Tibial artery (tissue), 4 donors: ENCODE data around the gene MAB21L4.

Experiments used
- DNase-seq, 2 donors: peaks; one replicate each; pipeline ENCODE4 v3.0.0-alpha.2; 2019
- H3K27ac ChIP-seq, 2 donors: fragments of 200-600 bp; sonication (generic) in 1 of 2; 1 replicate in 1 of 2; 2 replicates in 1 of 2; pipeline ENCODE4 v1.5.1; 2018 to 2019; ENCODE audit warnings: mild to moderate bottlenecking in 1 of 2
- H3K27me3 ChIP-seq, 2 donors: fragments of 200-600 bp; sonication (generic) in 1 of 2; one replicate each; pipeline versions ENCODE4 v1.5.1 to v1.6.0; 2016 to 2019
- H3K36me3 ChIP-seq, 3 donors: fragments of 200-600 bp; sonication (generic) in 2 of 3; one replicate each; pipeline ENCODE4 v1.5.1; 2016 to 2019; ENCODE audit warnings: mild to moderate bottlenecking in 2 of 3
- H3K4me1 ChIP-seq, 4 donors: fragments of 200-600 bp; sonication (generic) in 2 of 4; 1 replicate in 3 of 4; 2 replicates in 1 of 4; pipeline ENCODE4 v1.5.1; 2016 to 2019
- H3K4me3 ChIP-seq, 2 donors: fragments of 200-600 bp; sonication (generic) in 1 of 2; 1 replicate in 1 of 2; 2 replicates in 1 of 2; pipeline ENCODE4 v1.5.1; 2018 to 2019; ENCODE audit warnings: mild to moderate bottlenecking in 2 of 2
- H3K9me3 ChIP-seq, 3 donors: fragments of 200-600 bp; sonication (generic) in 1 of 3; one replicate each; pipeline ENCODE4 v1.5.1; 2016 to 2019
- CTCF ChIP-seq, 2 experiments: fragments of 200-600 bp in 1 of 2; fragments of 450-650 bp in 1 of 2; IDR thresholded peaks; one replicate each; pipeline ENCODE4 v1.5.1; 2017 to 2019; ENCODE audit warnings: antibody characterized with exemption in 2 of 2, mild to moderate bottlenecking in 1 of 2, moderate library complexity in 1 of 2
- intact Hi-C: fragments of 100-400 bp; cut with DNase I; formaldehyde crosslinking; loops from one replicate; pipeline ENCODE4 v1.15.0; 2023; ENCODE audit warnings: low total_unique reads

The MAB21L4 gene

DNA sequence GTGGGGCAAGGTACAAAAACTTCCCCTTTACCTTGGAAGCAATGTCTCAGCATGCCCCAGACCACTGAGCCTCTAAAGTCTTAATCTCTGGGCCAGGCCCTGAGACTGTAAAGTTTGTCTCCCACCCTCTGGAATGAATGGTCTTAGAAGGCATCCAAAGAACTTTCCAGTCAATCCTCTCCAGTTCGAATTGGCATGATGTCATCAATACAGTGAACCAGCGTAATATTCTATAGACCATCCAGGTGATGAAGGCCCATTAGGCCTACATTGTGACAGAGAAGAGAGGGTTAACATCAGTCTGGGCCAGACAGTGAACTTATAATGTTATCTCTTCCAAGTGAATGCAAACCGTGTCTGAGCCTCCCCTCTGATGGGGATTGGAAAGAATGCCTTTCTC lies 11.2 kb downstream of the MAB21L4 start:
- intact Hi-C loops: no loop called here
- no peak for TF ChIP-seq CTCF (IDR thresholded peaks at IDR 0.05)
- DNase-seq: no peak
- H3K4me3 ChIP-seq: no peak overlapping the region
- H3K27ac ChIP-seq: no peak overlapping the region
- H3K36me3 ChIP-seq: no peaks in the 10 kb centered on the region
- no peaks in the 10 kb centered on the region for H3K4me1 ChIP-seq
- peaks cover 0 to 7% of the 10 kb centered on the region in 2 donors for H3K27me3 ChIP-seq
- H3K9me3 ChIP-seq: no peaks in the 10 kb centered on the region

DNA sequence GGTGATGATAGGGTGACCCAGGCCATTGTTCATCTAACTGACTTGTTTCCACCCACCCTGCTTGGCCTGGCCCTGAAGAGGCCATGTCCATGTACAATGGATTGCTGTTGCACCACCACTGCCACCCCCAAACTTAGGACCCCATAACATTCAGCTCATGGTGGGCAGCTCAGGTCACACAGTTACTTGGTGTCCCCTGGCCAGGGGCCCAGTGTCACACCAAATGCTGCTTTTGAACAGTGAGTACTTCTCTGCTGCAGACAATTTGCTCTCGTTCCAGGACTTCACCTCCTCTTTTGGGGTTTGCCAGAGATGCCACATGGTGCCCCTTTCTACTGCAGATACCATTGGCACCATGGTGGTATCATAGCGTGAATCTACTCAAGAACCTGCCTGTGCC lies 11.7 kb downstream of the MAB21L4 start:
- Histone ChIP-seq H3K36me3 (no peaks in the 10 kb centered on the region), H3K27ac (no peak overlapping the region), H3K9me3 (no peaks in the 10 kb centered on the region), H3K27me3 (peaks cover 0 to 9% of the 10 kb centered on the region in 2 donors), H3K4me1 (no peaks in the 10 kb centered on the region), H3K4me3 (no peak overlapping the region)
- no peak for DNase-seq
- no peak for TF ChIP-seq CTCF (IDR thresholded peaks at IDR 0.05)
- intact Hi-C loops: no loop called here

GRCh38 chr2:240881913-240882312 lies 14.0 kb downstream of the MAB21L4 start:
- Histone ChIP-seq H3K36me3 (no peaks in the 10 kb centered on the region), H3K4me1 (no peaks in the 10 kb centered on the region), H3K27me3 (peaks cover 0 to 6% of the 10 kb centered on the region in 2 donors), H3K9me3 (no peaks in the 10 kb centered on the region), H3K4me3 (no peak overlapping the region), H3K27ac (no peak overlapping the region)
- intact Hi-C loops: no loop called here
- no peak for TF ChIP-seq CTCF (IDR thresholded peaks at IDR 0.05)
- no peak for DNase-seq

DNA sequence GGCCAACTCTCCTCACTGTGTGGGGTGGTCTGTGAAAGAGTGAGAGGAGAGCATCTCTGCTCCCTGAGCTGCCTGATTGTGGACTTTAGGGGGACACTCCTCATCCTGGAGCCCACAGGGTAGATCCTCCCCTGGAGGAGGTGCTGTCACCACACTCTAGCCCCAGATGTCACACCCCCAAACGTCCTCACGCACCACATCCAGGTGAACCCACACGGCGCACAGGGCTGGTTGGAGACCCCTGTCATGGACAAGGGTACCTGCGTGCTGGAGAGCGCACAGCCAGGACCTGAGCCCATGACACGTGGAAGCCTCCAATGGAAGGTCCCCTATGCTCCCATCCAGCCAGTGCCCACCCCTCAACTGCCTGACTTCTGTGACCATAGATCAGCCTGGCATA lies 16.9 kb downstream of the MAB21L4 start:
- DNase-seq: no peak
- Histone ChIP-seq H3K27me3 (peaks cover 0 to 14% of the 10 kb centered on the region in 2 donors), H3K4me3 (no peak overlapping the region), H3K36me3 (no peaks in the 10 kb centered on the region), H3K27ac (no peak overlapping the region), H3K4me1 (no peaks in the 10 kb centered on the region), H3K9me3 (no peaks in the 10 kb centered on the region)
- intact Hi-C loops: no loop called here
- TF ChIP-seq CTCF (IDR thresholded peaks at IDR 0.05): no peak

DNA sequence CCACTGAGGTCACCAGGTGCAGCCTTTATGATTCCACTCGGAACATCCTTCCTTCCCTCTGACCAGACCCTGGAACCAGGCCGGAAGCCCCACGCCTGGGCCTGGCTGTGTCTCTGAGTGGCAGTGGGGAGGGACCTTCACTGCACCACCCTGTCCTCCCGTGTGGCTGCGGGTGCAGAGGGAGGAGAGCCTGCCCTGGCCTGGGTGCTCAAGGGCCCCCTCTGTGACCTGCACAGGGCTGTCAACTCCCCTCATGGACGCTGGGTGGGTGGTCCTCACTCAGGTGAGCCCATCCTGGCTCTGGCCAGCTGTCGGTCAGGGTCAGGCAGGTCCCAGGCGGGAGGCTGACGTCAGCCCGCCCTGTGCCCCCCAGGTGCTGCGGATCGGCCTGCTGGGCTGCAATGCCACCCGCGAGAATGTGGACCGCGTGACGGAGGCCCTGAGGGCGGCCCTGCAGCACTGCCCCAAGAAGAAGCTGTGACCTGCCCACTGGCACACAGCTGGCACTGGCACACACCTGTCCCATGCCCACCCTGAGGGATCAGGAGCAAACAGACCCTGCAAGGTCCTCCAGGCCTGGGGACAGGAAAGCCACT lies 17.5 kb downstream of the MAB21L4 start:
- intact Hi-C loops: no loop called here
- H3K4me3 ChIP-seq: no peak overlapping the region
- no peaks in the 10 kb centered on the region for H3K4me1 ChIP-seq
- H3K27me3 ChIP-seq: peaks cover 0 to 19% of the 10 kb centered on the region in 2 donors
- no peaks in the 10 kb centered on the region for H3K36me3 ChIP-seq
- H3K27ac ChIP-seq: no peak overlapping the region
- no peak for DNase-seq
- TF ChIP-seq CTCF (IDR thresholded peaks at IDR 0.05): no peak
- H3K9me3 ChIP-seq: no peaks in the 10 kb centered on the region
